GM20431 (cell line): ENCODE data around the gene CENPS.
"Not testable (repeated sequence)": the region's sequence is repeated elsewhere in the genome, so short reads cannot be mapped to it uniquely, and the experiment has no call there.

ENCODE experiments used
- in situ Hi-C: fragments of 300-500 bp; cut with MseI, MboI; formaldehyde crosslinking; loops from one replicate; pipeline ENCODE4 v1.15.0; 2020; ENCODE audit warnings: low sequenced_read_pairs; ENCODE audit not compliant: unreplicated experiment

Gene CENPS

GRCh38 chr1:10449751-10450150 lies 19.5 kb downstream of the CENPS start, which contains the start of gene CORT:
Gene CORT (plus strand): TSS chr1:10450031. CDS start chr1:10450224, 193 bp downstream.
- in situ Hi-C loops: no loop called here

GRCh38 chr1:10450156-10450814 lies 20.1 kb downstream of the CENPS start:
- in situ Hi-C loops: no loop called here

GRCh38 chr1:10450836-10451235 lies 20.6 kb downstream of the CENPS start:
- in situ Hi-C loops: no loop called here

- in situ Hi-C loops: no loop called here
Measured at GRCh38 chr1:10451287-10451686, 21.1 kb downstream of the CENPS start.

GRCh38 chr1:10456048-10456447 lies 25.8 kb downstream of the CENPS start:
- in situ Hi-C loops: no loop called here

GRCh38 chr1:10456661-10457060 lies 26.4 kb downstream of the CENPS start:
- in situ Hi-C loops: no loop called here

GRCh38 chr1:10457462-10457861 lies 27.2 kb downstream of the CENPS start:
- in situ Hi-C loops: not testable (repeated sequence)

GRCh38 chr1:10457875-10458274 lies 27.6 kb downstream of the CENPS start:
- in situ Hi-C loops: no loop called here

- in situ Hi-C loops: no loop called here
Measured at GRCh38 chr1:10459184-10459583, 29.0 kb downstream of the CENPS start.

- in situ Hi-C loops: no loop called here
Measured at GRCh38 chr1:10467078-10467477, 36.8 kb downstream of the CENPS start.

GRCh38 chr1:10470043-10470442 lies 39.8 kb downstream of the CENPS start:
- in situ Hi-C loops: no loop called here

GRCh38 chr1:10471411-10472219 lies 41.4 kb downstream of the CENPS start:
- in situ Hi-C loops: no loop called here

GRCh38 chr1:10472220-10473144 lies 42.2 kb downstream of the CENPS start, which contains the start of gene DFFA:
Gene DFFA (minus strand): TSS chr1:10472529. CDS start chr1:10472458, 71 bp downstream.
- in situ Hi-C loops: no loop called here

GRCh38 chr1:10473145-10473765 lies 43.0 kb downstream of the CENPS start:
- in situ Hi-C loops: no loop called here

- in situ Hi-C loops: not testable (repeated sequence)
Measured at GRCh38 chr1:10474309-10474612, 44.0 kb downstream of the CENPS start.

- in situ Hi-C loops: no loop called here
Measured at GRCh38 chr1:10474613-10475507, 44.6 kb downstream of the CENPS start, which contains the start of gene PEX14. Gene PEX14 (plus strand): TSS chr1:10474950. CDS start chr1:10474967, 17 bp downstream.

- in situ Hi-C loops: no loop called here
Measured at GRCh38 chr1:10475510-10475909, 45.3 kb downstream of the CENPS start.

GRCh38 chr1:10479296-10479695 lies 49.1 kb downstream of the CENPS start:
- in situ Hi-C loops: no loop called here

GRCh38 chr1:10480614-10481013 lies 50.4 kb downstream of the CENPS start:
- in situ Hi-C loops: no loop called here
